Mammary epithelial cell (primary cell): ENCODE measurements around the gene SORCS1.

Experiments
- EZH2 ChIP-seq: IDR thresholded peaks from 2 replicates; pipeline ENCODE4 v1.6.1; 2012; ENCODE audit warnings: low read length, inconsistent platforms, borderline replicate concordance
- TF ChIP-seq, protein P1 (sequence below), 2 donors: IDR thresholded peaks in 1 of 2; conservative IDR thresholded peaks in 1 of 2; 2 replicates each; pipeline ENCODE4 v1.5.1; 2011 to 2012; ENCODE audit warnings: inconsistent platforms in 2 of 2, low read length in 2 of 2, mild to moderate bottlenecking in 2 of 2, control low read depth in 1 of 2, low read depth in 1 of 2; ENCODE audit not compliant: insufficient read depth in 1 of 2; ENCODE audit errors: extremely low read depth in 1 of 2

DNA sequence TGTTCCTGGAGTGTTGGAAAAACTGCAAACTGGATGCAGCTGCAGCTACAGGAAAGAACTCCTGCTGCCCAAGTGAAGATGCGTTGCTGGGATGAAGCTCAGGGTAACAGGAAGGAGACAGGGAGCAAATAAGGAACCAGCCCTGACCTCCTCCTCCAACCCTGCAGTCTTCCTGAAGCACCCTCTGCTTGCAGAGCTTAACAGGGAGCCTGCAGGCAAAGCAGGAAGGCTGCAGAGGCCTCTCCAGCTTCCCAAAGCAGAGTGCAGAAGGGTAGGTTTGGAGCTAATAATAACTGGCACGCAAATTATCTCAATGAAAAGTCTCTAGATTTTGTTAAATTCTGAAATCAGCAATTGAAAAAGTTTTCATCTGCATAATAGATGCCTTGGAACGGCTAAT, 92.5 kb downstream of the SORCS1 start:
- TF ChIP-seq, protein P1, sequence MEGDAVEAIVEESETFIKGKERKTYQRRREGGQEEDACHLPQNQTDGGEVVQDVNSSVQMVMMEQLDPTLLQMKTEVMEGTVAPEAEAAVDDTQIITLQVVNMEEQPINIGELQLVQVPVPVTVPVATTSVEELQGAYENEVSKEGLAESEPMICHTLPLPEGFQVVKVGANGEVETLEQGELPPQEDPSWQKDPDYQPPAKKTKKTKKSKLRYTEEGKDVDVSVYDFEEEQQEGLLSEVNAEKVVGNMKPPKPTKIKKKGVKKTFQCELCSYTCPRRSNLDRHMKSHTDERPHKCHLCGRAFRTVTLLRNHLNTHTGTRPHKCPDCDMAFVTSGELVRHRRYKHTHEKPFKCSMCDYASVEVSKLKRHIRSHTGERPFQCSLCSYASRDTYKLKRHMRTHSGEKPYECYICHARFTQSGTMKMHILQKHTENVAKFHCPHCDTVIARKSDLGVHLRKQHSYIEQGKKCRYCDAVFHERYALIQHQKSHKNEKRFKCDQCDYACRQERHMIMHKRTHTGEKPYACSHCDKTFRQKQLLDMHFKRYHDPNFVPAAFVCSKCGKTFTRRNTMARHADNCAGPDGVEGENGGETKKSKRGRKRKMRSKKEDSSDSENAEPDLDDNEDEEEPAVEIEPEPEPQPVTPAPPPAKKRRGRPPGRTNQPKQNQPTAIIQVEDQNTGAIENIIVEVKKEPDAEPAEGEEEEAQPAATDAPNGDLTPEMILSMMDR (conservative IDR thresholded peaks at IDR 0.05 in 1 of 2, IDR thresholded peaks at IDR 0.05 in 1 of 2; ENCODE audit: extremely low read depth in 1 of 2, insufficient read depth in 1 of 2, low read depth in 1 of 2, low read length in 2 of 2): no peak
- TF ChIP-seq EZH2: no peak
